Bronchial epithelial cell (primary cell): ENCODE results near the gene ARHGAP23. TPM values are rescaled to one million over a fixed set of nuclear protein-coding genes. Genes with fewer than 3 reads are reported as not detected.
"Not testable (repeated sequence)": the region's sequence is repeated elsewhere in the genome, so short reads cannot be mapped to it uniquely, and the experiment has no call there.

ENCODE experiments used
- DNase-seq: peaks from one replicate; pipeline ENCODE4 v3.0.0-alpha.2; 2010; ENCODE audit warnings: low read depth
- FAIRE-seq: peaks from 2 replicates; lab custom pipeline; 2011; peaks lifted over from hg19 to GRCh38; lab: Jason Lieb, UNC
- H3K27me3 ChIP-seq: 2 replicates; pipeline ENCODE4 v1.5.1; 2011; ENCODE audit warnings: low read length; ENCODE audit not compliant: control insufficient read depth, insufficient read depth
- H3K36me3 ChIP-seq: 2 replicates; pipeline ENCODE4 v1.5.1; 2011; ENCODE audit warnings: low read length; ENCODE audit not compliant: control insufficient read depth, insufficient read depth
- H3K4me3 ChIP-seq: 2 replicates; pipeline ENCODE4 v1.5.1; 2011; ENCODE audit warnings: mild to moderate bottlenecking, low read depth, low read length, control low read depth
- CTCF ChIP-seq: IDR thresholded peaks from 2 replicates; pipeline ENCODE4 v1.5.1; 2011; ENCODE audit warnings: mild to moderate bottlenecking, moderate library complexity, low read length, control low read depth, inconsistent platforms; ENCODE audit not compliant: insufficient read depth, severe bottlenecking
- total RNA-seq: library from RNA; depleted of rRNA; stranded (reverse); fragments of >200 nt; gene quantifications from 2 replicates; pipeline ENCODE4 v1.2.1, GENCODE V29; 2014

Gene ARHGAP23
- total RNA-seq, 1 donor from 2014 or later = 15.8 TPM

GRCh38 chr17:38476549-38476948 lies 48.3 kb downstream of the ARHGAP23 start:
- TF ChIP-seq CTCF = no peak
- DNase-seq (no peak), FAIRE-seq (no peak)
- Histone ChIP-seq H3K4me3 (no peak overlapping the region), H3K36me3 (peaks cover 33% of the 10 kb centered on the region), H3K27me3 (no peaks in the 10 kb centered on the region)

- not testable (repeated sequence) for FAIRE-seq, DNase-seq, H3K27me3 ChIP-seq, H3K4me3 ChIP-seq
- peaks cover 32% of the 10 kb centered on the region for H3K36me3 ChIP-seq
Measured at GRCh38 chr17:38477417-38477816, 49.2 kb downstream of the ARHGAP23 start.

GRCh38 chr17:38477951-38478350 lies 49.7 kb downstream of the ARHGAP23 start:
- not testable (repeated sequence) for H3K4me3 ChIP-seq, H3K27me3 ChIP-seq, DNase-seq, FAIRE-seq
- H3K36me3 ChIP-seq = peaks cover 32% of the 10 kb centered on the region

- H3K27me3 ChIP-seq, H3K4me3 ChIP-seq, DNase-seq, FAIRE-seq: not testable (repeated sequence)
- peaks cover 25% of the 10 kb centered on the region for H3K36me3 ChIP-seq
Measured at GRCh38 chr17:38478667-38479066, 50.4 kb downstream of the ARHGAP23 start.

GRCh38 chr17:38482039-38482699 lies 53.9 kb downstream of the ARHGAP23 start:
- not testable (repeated sequence) for H3K27me3 ChIP-seq, FAIRE-seq, H3K4me3 ChIP-seq
- peak; percentile 38 for TF ChIP-seq CTCF
- peaks cover 18% of the 10 kb centered on the region for H3K36me3 ChIP-seq
- peak; percentile 32 for DNase-seq

- DNase-seq, H3K27me3 ChIP-seq, FAIRE-seq, H3K4me3 ChIP-seq: not testable (repeated sequence)
- H3K36me3 ChIP-seq = peaks cover 16% of the 10 kb centered on the region
Measured at GRCh38 chr17:38482700-38483043, 54.4 kb downstream of the ARHGAP23 start.

- H3K27me3 ChIP-seq, H3K36me3 ChIP-seq, FAIRE-seq, H3K4me3 ChIP-seq: not testable (repeated sequence)
- peak; percentile 32 for DNase-seq
- TF ChIP-seq CTCF = peak; percentile 68
Measured at GRCh38 chr17:38484242-38485145, 56.2 kb downstream of the ARHGAP23 start.
